LNCaP clone FGC (cell line): ENCODE measurements around the gene CCDC88C.

Experiments
- DNase-seq: peaks from one replicate; pipeline ENCODE4 v3.0.0-alpha.2; 2011; ENCODE audit warnings: low read depth
- H3K4me3 ChIP-seq: 2 replicates; pipeline ENCODE4 v1.5.1; 2011; ENCODE audit warnings: mild to moderate bottlenecking, low read depth, low read length, control low read depth
- TF ChIP-seq, protein P1 (sequence below): IDR thresholded peaks from 2 replicates; pipeline ENCODE4 v1.5.1; 2012; ENCODE audit warnings: mild to moderate bottlenecking; ENCODE audit not compliant: control insufficient read depth, insufficient read depth; ENCODE audit errors: extremely low read depth

Gene CCDC88C

DNA sequence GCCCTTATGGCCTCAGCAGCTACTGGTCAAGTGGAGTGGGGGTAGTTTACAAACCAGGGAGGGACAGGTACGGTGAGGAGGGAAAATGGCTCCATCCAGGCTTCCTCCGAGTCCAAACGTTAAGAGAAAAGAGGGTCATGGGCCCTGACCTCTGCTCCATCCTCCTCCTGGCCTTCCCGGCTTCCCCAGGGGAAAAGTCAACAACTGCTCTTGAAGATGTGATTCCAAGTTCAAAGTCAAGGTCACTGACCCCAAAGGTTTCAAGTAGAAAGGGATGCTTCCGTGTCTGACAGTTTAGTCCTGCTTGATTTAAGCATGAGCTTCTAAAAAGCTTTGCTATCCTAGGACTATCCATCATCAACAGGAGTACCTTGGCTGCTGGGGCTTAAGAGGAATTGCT, 28.5 kb downstream of the CCDC88C start:
- TF ChIP-seq, protein P1, sequence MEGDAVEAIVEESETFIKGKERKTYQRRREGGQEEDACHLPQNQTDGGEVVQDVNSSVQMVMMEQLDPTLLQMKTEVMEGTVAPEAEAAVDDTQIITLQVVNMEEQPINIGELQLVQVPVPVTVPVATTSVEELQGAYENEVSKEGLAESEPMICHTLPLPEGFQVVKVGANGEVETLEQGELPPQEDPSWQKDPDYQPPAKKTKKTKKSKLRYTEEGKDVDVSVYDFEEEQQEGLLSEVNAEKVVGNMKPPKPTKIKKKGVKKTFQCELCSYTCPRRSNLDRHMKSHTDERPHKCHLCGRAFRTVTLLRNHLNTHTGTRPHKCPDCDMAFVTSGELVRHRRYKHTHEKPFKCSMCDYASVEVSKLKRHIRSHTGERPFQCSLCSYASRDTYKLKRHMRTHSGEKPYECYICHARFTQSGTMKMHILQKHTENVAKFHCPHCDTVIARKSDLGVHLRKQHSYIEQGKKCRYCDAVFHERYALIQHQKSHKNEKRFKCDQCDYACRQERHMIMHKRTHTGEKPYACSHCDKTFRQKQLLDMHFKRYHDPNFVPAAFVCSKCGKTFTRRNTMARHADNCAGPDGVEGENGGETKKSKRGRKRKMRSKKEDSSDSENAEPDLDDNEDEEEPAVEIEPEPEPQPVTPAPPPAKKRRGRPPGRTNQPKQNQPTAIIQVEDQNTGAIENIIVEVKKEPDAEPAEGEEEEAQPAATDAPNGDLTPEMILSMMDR, result no peak
- DNase-seq, result no peak
- H3K4me3 ChIP-seq, result no peak overlapping the region

DNA sequence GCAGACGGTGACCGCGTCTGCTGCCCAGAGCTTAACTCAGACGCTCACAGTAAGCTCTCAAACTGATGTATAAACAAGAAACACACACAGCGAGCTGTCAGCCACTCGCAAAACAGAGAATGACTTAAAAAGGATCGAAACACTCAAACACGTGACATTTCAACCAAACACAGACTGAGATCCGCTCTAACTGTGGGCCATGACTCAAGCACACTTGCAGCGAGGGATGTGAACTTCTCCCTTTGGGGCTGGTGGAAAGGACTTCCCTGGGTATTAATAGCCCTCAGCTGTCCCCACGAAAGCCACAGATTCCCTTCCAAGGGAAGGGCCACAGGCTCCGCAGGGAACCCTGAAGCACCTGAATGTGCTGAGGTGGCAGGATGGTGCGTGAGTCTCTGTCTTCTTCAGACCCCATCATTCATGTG, 29.1 kb downstream of the CCDC88C start:
- TF ChIP-seq, protein P1, result no peak
- no peak overlapping the region for H3K4me3 ChIP-seq
- no peak for DNase-seq

DNA sequence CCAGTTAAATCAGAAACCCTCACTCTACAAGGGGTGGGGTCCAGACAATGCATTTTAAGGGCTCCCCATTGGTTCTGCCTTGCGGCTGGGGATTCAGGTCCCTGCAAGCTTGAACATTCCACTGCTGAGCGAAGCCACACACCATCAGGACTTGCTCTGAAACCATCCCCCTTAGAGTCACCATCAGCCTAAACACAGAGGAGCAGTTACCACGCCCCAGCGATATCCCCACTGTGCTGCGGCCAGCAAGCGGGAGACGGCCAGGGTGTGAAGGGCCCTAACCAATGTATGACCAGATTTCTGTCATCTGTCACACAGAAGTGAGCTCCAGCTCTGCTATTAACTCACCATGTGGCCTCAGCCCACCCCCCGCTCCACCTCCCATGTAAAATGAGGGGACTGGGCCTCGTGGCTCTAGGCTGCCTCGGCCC, 29.7 kb downstream of the CCDC88C start:
- TF ChIP-seq, protein P1, result no peak
- H3K4me3 ChIP-seq, result no peak overlapping the region
- DNase-seq, result no peak

DNA sequence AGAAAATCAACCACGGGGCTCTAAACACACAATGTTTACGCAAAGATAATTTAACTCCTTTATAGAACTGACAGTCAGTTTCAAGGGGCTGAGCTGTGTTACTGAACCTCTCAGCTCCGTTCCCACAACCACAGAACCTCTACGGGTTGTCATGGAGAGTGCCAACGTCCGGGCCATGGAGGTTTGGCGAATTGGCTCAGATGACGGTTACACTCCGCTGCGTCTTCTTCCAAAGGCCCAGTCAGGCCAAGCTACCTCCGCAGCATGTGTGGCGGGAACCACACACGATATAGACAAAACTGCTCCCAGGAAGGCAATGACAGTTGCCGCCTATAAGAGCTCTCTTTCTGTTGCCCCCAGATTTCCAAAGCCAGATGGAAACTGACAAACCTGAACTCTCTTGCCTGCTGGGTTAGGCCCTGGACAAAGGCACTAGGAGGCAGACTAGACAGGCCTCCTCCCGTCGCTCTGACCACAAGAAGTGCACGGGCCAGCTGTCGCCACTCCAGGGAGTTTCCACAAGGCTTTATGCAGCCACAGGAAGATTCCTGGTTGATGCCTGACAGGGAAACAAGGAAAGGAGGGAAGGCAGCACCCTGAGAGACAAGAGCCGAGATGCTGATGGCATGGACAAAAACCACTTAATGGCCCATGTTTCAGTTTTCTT, 30.3 kb downstream of the CCDC88C start:
- H3K4me3 ChIP-seq, result no peak overlapping the region
- TF ChIP-seq, protein P1, result no peak
- DNase-seq, result no peak

DNA sequence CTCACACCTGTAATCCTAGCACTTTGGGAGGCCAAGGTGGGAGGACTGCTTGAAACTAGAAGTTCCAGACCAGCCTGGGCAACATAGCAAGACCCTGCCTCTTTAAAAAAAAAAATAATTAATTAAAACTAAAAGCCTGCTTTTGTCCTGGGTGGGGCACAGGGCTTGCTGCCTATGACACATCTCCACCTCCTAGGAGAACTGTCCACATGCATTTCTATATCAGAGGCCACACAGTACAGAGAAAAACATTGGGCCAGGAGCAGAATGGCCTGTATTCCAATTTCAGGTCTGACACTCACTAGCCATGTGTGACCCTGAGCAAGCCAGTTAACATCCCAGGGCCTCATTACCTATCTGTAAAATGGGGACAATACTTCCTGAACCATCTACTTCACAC, 31.9 kb downstream of the CCDC88C start:
- no peak for DNase-seq
- TF ChIP-seq, protein P1, result no peak
- no peak overlapping the region for H3K4me3 ChIP-seq

DNA sequence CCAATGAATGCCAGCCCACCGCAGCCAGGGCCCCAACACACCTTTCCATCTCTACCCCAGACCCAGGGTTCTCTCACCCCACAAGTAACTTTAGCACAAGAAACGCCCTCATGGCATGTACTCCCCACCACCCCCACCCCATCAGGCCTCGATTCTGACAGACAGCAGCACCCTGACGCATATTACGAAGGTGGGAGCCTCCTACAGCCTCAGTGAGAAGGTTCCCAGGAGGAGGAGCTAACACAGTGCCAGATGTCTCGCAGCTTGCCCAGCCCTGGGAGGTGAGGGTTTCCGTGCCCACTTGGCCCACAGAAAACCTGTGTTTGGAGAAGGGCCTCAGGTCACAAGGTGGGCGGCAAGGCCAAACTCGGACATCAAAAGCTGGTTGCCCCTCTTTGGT, 32.4 kb downstream of the CCDC88C start:
- H3K4me3 ChIP-seq, result no peak overlapping the region
- TF ChIP-seq, protein P1, result no peak
- no peak for DNase-seq

DNA sequence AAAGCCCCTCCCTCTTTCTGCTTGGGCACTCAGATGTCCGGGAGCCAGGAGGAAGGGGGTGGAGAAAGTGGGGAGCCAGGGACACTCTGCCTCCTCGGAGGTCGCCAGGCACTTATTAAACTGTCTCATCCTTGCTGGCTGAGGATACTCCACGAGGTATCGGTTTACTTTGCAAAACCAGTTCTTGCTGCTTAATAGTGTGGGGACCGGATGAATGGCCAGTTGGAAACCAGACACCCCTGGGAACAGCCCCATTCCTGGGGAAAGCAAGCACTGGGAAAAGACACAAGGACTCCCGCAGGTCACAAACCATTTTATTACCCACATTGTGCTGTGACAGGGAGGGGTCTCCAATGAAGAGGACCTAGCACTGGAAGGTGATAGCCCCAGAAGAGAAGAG, 34.2 kb downstream of the CCDC88C start:
- peak; percentile 69 for DNase-seq
- TF ChIP-seq, protein P1, result no peak
- no peak overlapping the region for H3K4me3 ChIP-seq
